ENCODE results near the gene SIDT2. TPM values are rescaled to one million over a fixed set of nuclear protein-coding genes. Genes with fewer than 3 reads are reported as not detected.

Gene SIDT2
- total RNA-seq, 3 donors from 2014 or later (not counting 1 experiment from before 2014, with no cell fraction given): 80.0 to 111 (median 82.0) TPM

DNA sequence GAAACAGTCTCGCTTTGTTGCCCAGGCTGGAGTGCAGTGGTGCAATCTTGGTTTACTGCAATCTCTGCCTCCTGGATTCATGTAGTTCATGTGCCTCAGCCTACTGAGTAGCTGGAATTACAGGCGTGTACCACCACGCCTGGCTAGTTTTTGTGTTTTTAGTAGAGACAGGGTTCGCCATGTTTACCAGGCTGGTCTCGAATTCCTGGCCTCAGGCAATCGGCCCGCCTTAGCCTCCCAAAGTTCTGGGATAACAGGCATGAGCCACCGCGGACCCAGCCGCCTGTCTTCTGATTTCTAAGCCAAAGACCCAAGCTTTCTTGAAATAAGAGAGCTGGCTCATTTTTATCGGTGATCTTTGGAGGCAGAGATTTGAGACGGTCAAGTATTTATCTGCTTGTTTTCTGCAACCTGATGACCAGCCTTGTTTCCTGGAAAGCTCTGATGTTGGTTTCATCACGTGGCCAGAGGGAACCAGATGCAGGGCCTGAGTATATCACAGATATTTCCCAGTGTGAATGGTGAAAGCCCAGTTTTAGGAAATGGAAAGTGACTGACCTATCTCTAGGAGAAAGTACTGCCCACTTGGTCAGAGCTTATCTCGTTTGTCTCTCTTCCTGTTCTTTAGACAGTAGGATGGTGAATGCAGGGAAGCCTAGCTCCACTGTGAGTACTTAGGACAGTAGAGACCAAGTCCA is 5.7 kb upstream of the SIDT2 start:
- Histone ChIP-seq H3K27me3 (ENCODE audit: control insufficient read depth, insufficient read depth, low read length) (no peaks in the 10 kb centered on the region), H3K9me3 (ENCODE audit: control insufficient read depth, insufficient read depth, low read length) (no peaks in the 10 kb centered on the region), H3K27ac (ENCODE audit: low read length) (peak overlapping the region; percentile 14), H3K4me3 (ENCODE audit: low read length) (no peak overlapping the region), H3K4me1 (ENCODE audit: control insufficient read depth, insufficient read depth, low read length) (peaks cover 5% of the 10 kb centered on the region), H3K36me3 (ENCODE audit: control insufficient read depth, insufficient read depth, low read length) (peaks cover 21% of the 10 kb centered on the region)
- intact Hi-C loops (cut with micrococcal nuclease): no loop called here
- TF ChIP-seq, protein P1, sequence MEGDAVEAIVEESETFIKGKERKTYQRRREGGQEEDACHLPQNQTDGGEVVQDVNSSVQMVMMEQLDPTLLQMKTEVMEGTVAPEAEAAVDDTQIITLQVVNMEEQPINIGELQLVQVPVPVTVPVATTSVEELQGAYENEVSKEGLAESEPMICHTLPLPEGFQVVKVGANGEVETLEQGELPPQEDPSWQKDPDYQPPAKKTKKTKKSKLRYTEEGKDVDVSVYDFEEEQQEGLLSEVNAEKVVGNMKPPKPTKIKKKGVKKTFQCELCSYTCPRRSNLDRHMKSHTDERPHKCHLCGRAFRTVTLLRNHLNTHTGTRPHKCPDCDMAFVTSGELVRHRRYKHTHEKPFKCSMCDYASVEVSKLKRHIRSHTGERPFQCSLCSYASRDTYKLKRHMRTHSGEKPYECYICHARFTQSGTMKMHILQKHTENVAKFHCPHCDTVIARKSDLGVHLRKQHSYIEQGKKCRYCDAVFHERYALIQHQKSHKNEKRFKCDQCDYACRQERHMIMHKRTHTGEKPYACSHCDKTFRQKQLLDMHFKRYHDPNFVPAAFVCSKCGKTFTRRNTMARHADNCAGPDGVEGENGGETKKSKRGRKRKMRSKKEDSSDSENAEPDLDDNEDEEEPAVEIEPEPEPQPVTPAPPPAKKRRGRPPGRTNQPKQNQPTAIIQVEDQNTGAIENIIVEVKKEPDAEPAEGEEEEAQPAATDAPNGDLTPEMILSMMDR (IDR thresholded peaks at IDR 0.05): no peak
- H3K9me3 Mint-ChIP-seq: no peaks in the 10 kb centered on the region
- no peak for ATAC-seq
- peak overlapping the region in 1 of 2 donors; percentile 79 for H3K27ac Mint-ChIP-seq
- H3K4me1 Mint-ChIP-seq: peaks cover 10 to 11% of the 10 kb centered on the region in 2 donors
- H3K27me3 Mint-ChIP-seq (ENCODE audit: low read depth in 2 of 2): no peaks in the 10 kb centered on the region
- no peak for DNase-seq
- H3K4me3 Mint-ChIP-seq: no peak overlapping the region
- no peaks in the 10 kb centered on the region for H3K36me3 Mint-ChIP-seq
- WGBS (ENCODE audit: insufficient coverage): 81% methylated on average over 14 of the region's 14 CpGs

DNA sequence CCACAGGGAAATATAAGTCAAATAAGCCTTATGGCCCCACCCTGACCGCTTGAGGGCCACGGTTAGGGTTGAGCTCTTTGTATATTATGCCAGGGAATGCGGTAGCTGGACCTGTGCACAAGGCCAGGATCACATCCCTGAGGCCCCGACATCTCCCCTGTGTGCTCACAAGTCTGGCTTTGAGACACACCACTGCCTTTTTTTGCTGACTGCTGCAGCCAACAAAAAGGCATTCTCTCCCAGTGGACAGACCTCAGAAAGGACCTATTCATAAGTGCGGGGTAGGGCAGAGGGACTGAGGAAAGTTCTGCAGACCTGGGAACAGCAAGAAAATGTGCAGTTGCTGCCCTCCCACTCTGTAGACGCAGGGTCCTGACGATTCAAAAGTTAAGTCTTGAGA is 3.4 kb upstream of the SIDT2 start:
- Histone ChIP-seq H3K4me3 (ENCODE audit: low read length) (no peak overlapping the region), H3K36me3 (ENCODE audit: control insufficient read depth, insufficient read depth, low read length) (peaks cover 7% of the 10 kb centered on the region), H3K4me1 (ENCODE audit: control insufficient read depth, insufficient read depth, low read length) (peaks cover 22% of the 10 kb centered on the region), H3K27ac (ENCODE audit: low read length) (no peak overlapping the region), H3K9me3 (ENCODE audit: control insufficient read depth, insufficient read depth, low read length) (no peaks in the 10 kb centered on the region), H3K27me3 (ENCODE audit: control insufficient read depth, insufficient read depth, low read length) (no peaks in the 10 kb centered on the region)
- WGBS (ENCODE audit: insufficient coverage): 91% methylated on average over 7 of the region's 7 CpGs
- H3K4me3 Mint-ChIP-seq: no peak overlapping the region
- ATAC-seq: no peak
- no peak overlapping the region for H3K27ac Mint-ChIP-seq
- no peak for DNase-seq
- intact Hi-C loops (cut with micrococcal nuclease): no loop called here
- peaks cover 25 to 30% of the 10 kb centered on the region in 2 donors for H3K4me1 Mint-ChIP-seq
- no peaks in the 10 kb centered on the region for H3K9me3 Mint-ChIP-seq
- H3K36me3 Mint-ChIP-seq: no peaks in the 10 kb centered on the region
- TF ChIP-seq, protein P1 (IDR thresholded peaks at IDR 0.05): no peak
- H3K27me3 Mint-ChIP-seq (ENCODE audit: low read depth in 2 of 2): no peaks in the 10 kb centered on the region

DNA sequence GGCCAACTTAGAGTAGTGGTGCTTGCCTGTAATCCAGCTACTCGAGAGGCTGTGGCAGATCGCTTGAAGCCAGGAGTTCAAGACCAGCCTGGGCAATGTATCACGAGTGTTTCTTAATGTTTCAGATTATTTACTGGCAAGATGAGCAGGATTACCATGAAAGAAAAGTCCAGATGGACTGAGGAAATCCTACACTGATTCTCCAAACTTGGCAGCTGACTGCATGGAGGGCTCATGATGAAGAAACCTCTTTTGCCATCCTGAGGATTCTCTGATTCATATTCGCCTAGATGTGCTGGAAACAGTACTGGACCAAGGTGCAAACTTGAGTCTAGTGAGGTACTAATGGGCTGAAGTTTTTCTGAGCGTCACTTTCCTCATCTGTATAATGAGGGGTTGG is 2.8 kb upstream of the SIDT2 start:
- H3K4me1 ChIP-seq (ENCODE audit: control insufficient read depth, insufficient read depth, low read length): peaks cover 29% of the 10 kb centered on the region
- H3K27me3 Mint-ChIP-seq (ENCODE audit: low read depth in 2 of 2): no peaks in the 10 kb centered on the region
- no peaks in the 10 kb centered on the region for H3K9me3 Mint-ChIP-seq
- no peak overlapping the region for H3K27ac Mint-ChIP-seq
- WGBS (ENCODE audit: insufficient coverage): 97% methylated on average over 5 of the region's 5 CpGs
- no peak overlapping the region for H3K4me3 Mint-ChIP-seq
- H3K27me3 ChIP-seq (ENCODE audit: control insufficient read depth, insufficient read depth, low read length): no peaks in the 10 kb centered on the region
- ATAC-seq (no peak), DNase-seq (no peak)
- no peak overlapping the region for H3K27ac ChIP-seq (ENCODE audit: low read length)
- peaks cover 31 to 35% of the 10 kb centered on the region in 2 donors for H3K4me1 Mint-ChIP-seq
- H3K36me3 Mint-ChIP-seq: no peaks in the 10 kb centered on the region
- intact Hi-C loops (cut with micrococcal nuclease): no loop called here
- peaks cover 6% of the 10 kb centered on the region for H3K36me3 ChIP-seq (ENCODE audit: control insufficient read depth, insufficient read depth, low read length)
- TF ChIP-seq, protein P1 (IDR thresholded peaks at IDR 0.05): no peak
- no peaks in the 10 kb centered on the region for H3K9me3 ChIP-seq (ENCODE audit: control insufficient read depth, insufficient read depth, low read length)
- no peak overlapping the region for H3K4me3 ChIP-seq (ENCODE audit: low read length)

- H3K27me3 ChIP-seq (ENCODE audit: control insufficient read depth, insufficient read depth, low read length): no peaks in the 10 kb centered on the region
- no peaks in the 10 kb centered on the region for H3K9me3 Mint-ChIP-seq
- ATAC-seq (no peak), DNase-seq (no peak)
- peaks cover 4% of the 10 kb centered on the region for H3K36me3 ChIP-seq (ENCODE audit: control insufficient read depth, insufficient read depth, low read length)
- WGBS (ENCODE audit: insufficient coverage): no CpG with 5 or more reads among the region's 1 CpG
- intact Hi-C loops (cut with micrococcal nuclease): no loop called here
- H3K4me1 ChIP-seq (ENCODE audit: control insufficient read depth, insufficient read depth, low read length): peaks cover 33% of the 10 kb centered on the region
- no peak overlapping the region for H3K27ac Mint-ChIP-seq
- H3K4me1 Mint-ChIP-seq: peaks cover 35 to 39% of the 10 kb centered on the region in 2 donors
- no peaks in the 10 kb centered on the region for H3K9me3 ChIP-seq (ENCODE audit: control insufficient read depth, insufficient read depth, low read length)
- H3K36me3 Mint-ChIP-seq: no peaks in the 10 kb centered on the region
- no peak overlapping the region for H3K4me3 ChIP-seq (ENCODE audit: low read length)
- TF ChIP-seq, protein P1 (IDR thresholded peaks at IDR 0.05): no peak
- H3K27me3 Mint-ChIP-seq (ENCODE audit: low read depth in 2 of 2): no peaks in the 10 kb centered on the region
- no peak overlapping the region for H3K4me3 Mint-ChIP-seq
- H3K27ac ChIP-seq (ENCODE audit: low read length): no peak overlapping the region
These were observed 2.4 kb upstream of the SIDT2 start for GRCh38 chr11:117176186-117176585.
